Mammary epithelial cell (primary cell): ENCODE data around the gene UVRAG.

Experiments used
- EZH2 ChIP-seq: IDR thresholded peaks from 2 replicates; pipeline ENCODE4 v1.6.1; 2012; ENCODE audit warnings: low read length, inconsistent platforms, borderline replicate concordance
- TF ChIP-seq, protein P1 (sequence below), 2 donors: IDR thresholded peaks in 1 of 2; conservative IDR thresholded peaks in 1 of 2; 2 replicates each; pipeline ENCODE4 v1.5.1; 2011 to 2012; ENCODE audit warnings: inconsistent platforms in 2 of 2, low read length in 2 of 2, mild to moderate bottlenecking in 2 of 2, control low read depth in 1 of 2, low read depth in 1 of 2; ENCODE audit not compliant: insufficient read depth in 1 of 2; ENCODE audit errors: extremely low read depth in 1 of 2

DNA sequence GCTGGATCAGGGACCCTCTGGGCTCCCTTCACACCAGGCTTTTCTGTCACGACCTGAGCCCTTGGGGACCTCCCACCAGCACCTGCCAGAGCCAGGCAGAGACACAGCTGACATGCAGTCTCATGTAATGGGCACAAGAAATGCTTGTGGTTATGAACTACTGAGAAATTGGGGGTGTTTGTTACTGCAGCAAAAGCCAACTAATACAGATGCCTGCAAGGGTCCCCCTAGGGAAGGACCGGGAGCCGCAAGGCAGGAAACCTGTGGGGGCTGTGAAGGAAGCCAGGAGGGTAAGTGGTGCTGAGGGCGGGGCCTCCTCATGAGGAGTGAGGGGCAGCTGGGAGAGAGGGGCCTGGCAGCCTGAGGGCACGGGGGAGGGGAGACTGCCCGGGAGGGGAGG, 374.7 kb downstream of the UVRAG start:
- TF ChIP-seq, protein P1, sequence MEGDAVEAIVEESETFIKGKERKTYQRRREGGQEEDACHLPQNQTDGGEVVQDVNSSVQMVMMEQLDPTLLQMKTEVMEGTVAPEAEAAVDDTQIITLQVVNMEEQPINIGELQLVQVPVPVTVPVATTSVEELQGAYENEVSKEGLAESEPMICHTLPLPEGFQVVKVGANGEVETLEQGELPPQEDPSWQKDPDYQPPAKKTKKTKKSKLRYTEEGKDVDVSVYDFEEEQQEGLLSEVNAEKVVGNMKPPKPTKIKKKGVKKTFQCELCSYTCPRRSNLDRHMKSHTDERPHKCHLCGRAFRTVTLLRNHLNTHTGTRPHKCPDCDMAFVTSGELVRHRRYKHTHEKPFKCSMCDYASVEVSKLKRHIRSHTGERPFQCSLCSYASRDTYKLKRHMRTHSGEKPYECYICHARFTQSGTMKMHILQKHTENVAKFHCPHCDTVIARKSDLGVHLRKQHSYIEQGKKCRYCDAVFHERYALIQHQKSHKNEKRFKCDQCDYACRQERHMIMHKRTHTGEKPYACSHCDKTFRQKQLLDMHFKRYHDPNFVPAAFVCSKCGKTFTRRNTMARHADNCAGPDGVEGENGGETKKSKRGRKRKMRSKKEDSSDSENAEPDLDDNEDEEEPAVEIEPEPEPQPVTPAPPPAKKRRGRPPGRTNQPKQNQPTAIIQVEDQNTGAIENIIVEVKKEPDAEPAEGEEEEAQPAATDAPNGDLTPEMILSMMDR (conservative IDR thresholded peaks at IDR 0.05 in 1 of 2, IDR thresholded peaks at IDR 0.05 in 1 of 2; ENCODE audit: extremely low read depth in 1 of 2, insufficient read depth in 1 of 2, low read depth in 1 of 2, low read length in 2 of 2): no peak
- no peak for TF ChIP-seq EZH2
